Ramos (cell line): Measurements from ENCODE around the gene SLC44A5.
"Not testable (repeated sequence)": the region's sequence is repeated elsewhere in the genome, so short reads cannot be mapped to it uniquely, and the experiment has no call there.

Experiments used
- in situ Hi-C: fragments of 300-500 bp; cut with MboI; formaldehyde crosslinking; loops from one replicate; pipeline ENCODE4 v1.14.3; 2022; ENCODE audit warnings: low sequenced_read_pairs; ENCODE audit not compliant: unreplicated experiment

The SLC44A5 gene

DNA sequence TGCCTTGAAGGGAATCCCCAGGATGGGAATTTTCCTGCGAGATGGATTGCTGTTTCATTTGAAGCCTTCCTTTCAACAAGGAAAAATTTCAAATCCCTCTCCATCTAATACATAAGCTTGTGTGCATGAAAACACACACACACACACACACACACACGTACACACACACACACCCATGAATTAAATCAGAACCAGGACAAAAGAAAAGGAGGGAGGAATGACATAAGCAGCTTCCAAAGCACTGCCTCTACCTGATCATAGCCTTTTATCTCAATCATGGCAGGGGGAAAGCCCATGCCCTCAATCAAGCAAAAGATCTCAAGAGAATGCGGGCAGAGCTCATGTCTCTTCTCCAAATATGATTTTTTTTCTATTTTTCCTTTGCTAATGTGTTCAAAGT, 139.7 kb downstream of the SLC44A5 start:
- in situ Hi-C loops: no loop called here

- in situ Hi-C loops: no loop called here
These were observed 140.5 kb downstream of the SLC44A5 start for GRCh38 chr1:75470448-75470847.

GRCh38 chr1:75469586-75470173, 141.2 kb downstream of the SLC44A5 start:
- in situ Hi-C loops: no loop called here

GRCh38 chr1:75461808-75462325, 149.0 kb downstream of the SLC44A5 start:
- in situ Hi-C loops: no loop called here

DNA sequence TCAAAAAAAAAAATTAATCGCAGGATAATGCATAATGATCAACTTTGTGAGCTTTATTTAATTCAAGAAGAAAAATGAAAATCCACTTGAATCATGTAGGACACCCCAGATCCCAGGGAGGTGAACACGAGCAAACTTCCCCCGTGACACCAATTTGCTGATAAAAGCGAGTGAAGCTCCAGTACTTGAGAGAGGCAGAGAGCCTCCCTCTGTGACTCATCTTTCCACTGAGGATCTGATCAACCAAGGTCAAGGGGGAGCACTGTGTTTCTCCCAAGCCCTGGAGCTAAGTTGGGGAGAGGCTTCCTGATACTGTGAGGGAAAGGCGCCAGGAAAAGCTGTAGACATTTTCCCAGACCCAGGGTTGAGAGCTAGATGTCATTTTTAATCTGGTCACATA, 160.9 kb downstream of the SLC44A5 start:
- in situ Hi-C loops: no loop called here

- in situ Hi-C loops: no loop called here
These were observed 166.7 kb downstream of the SLC44A5 start for GRCh38 chr1:75444220-75444619.

GRCh38 chr1:75440274-75440673, 170.6 kb downstream of the SLC44A5 start:
- in situ Hi-C loops: no loop called here

GRCh38 chr1:75438355-75438754, 172.6 kb downstream of the SLC44A5 start:
- in situ Hi-C loops: no loop called here

DNA sequence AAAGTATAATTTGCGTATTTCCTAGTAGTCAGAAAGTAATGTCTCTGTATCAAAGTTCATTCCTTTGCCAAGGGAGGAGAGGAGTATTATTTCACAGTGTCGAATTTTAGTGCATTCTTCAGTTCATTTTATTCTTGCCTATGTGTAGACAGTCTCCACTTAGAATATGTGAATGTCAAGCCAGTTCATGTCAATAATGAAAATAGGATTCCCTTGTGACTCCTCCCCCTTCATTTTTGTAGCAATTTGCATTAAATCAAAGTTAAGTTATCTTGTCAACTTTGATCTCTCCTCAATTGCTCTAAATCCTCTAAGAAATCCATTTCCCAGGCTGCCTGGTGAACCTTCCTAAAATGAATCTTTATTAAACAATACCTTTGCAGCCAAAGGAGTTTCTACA, 179.1 kb downstream of the SLC44A5 start:
- in situ Hi-C loops: no loop called here

DNA sequence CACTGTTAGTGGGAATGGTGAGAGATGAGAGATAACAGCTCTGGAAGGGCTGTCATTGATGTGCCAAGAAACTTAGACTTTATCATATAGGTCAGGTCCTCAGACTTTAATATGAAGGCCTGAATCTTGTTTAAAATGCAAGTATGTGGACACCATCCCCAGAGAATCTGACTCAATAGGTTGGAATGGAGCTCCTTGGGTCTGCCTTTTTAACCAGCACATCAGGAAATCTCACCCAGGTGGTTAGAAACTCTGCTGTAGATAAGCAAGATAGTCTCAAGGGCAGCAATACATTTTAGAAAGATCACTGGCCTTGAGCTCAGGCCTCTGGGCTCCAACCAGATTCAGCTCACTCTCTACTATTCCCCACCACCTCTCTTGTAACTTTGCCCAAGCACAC, 180.4 kb downstream of the SLC44A5 start:
- in situ Hi-C loops: no loop called here

GRCh38 chr1:75426688-75427087, 184.2 kb downstream of the SLC44A5 start:
- in situ Hi-C loops: no loop called here

DNA sequence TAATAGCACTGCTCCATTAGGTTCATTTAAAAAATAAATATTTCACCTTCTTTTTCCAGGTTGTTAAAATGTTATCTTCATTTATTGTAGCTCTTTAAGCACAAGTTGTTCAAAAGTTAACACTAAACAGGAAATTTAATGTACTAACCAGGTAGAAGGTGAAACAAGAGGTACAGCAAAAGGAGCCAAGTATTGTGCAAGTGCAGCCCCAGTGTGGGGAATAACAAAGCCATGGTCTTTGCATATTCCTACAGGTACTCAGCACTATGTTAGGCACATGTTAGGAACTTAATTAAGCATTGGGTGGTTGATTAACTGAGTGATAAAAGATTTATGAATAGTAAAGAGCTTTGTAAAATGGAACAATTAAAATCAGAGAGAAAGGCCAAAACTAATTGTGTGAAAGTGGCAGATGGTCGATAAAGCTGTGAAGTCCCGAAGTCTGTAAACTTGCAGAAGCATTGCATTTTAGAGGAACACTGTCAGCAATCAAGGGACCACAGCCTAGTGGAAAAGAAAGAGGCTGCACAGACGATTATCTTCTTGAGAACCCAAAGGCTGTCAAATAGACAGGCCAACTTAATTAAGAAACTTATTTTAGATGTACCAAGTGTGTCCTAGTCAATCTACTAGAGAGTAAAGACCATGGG, 185.8 kb downstream of the SLC44A5 start:
- in situ Hi-C loops: no loop called here

GRCh38 chr1:75423616-75424015, 187.3 kb downstream of the SLC44A5 start:
- in situ Hi-C loops: no loop called here

DNA sequence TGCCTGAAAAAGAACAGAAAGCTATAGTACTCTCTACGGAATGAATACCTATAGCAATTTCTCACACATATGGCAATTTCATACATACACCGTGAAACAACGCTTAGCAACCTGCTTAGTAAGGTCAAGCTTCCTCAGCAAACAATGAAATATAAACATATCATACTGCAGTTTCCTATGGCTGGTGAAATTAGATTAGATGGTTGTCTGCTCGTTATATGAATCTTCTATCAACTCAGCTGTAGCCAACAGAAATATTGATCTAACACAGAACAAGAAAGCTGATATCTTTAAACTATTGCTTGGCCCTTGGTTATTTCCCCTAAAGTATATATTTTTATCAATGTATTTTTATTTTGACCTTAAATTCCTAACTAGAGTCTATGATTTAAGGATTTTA, 187.8 kb downstream of the SLC44A5 start:
- in situ Hi-C loops: no loop called here

DNA sequence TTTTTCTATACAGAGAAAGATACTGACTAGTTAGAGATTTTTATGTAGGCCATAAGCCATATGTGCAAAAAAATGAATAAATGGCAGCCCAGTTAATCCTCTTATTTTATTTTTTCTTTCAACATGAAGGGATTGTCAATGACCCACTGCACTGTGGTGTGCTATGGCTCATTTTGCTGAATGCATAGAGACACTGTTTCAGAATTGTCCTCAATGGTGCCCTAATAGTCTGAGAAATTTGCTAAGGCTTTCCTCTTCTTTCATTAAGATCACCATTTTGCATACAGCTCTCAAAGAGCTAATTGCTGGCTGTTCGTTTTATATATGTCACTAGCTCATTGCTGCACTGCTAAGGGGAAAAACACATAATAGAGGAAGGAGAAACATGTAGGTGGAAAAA, 189.5 kb downstream of the SLC44A5 start:
- in situ Hi-C loops: no loop called here

- in situ Hi-C loops: no loop called here
These were observed 195.7 kb downstream of the SLC44A5 start for GRCh38 chr1:75415187-75415586.

DNA sequence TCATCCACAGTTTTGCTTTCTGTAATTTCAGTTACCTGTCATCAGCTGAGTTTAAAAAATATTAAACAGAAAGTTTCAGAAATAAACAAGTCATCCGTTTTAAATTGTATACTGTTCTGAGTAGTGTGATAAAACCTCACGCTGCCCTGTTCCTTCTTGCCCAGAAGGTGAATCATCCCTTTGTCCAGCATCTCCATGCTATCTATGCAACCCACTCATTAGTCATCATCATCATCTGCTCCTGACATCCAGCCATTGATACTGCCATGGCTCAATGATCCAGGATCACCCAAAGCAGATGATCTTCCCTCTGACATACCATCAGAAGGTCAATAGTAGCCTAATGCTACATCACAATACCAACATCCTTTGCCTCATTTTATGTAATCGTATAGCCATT, 198.3 kb downstream of the SLC44A5 start:
- in situ Hi-C loops: no loop called here

- in situ Hi-C loops: not testable (repeated sequence)
These were observed 206.2 kb downstream of the SLC44A5 start for GRCh38 chr1:75404681-75405080.

DNA sequence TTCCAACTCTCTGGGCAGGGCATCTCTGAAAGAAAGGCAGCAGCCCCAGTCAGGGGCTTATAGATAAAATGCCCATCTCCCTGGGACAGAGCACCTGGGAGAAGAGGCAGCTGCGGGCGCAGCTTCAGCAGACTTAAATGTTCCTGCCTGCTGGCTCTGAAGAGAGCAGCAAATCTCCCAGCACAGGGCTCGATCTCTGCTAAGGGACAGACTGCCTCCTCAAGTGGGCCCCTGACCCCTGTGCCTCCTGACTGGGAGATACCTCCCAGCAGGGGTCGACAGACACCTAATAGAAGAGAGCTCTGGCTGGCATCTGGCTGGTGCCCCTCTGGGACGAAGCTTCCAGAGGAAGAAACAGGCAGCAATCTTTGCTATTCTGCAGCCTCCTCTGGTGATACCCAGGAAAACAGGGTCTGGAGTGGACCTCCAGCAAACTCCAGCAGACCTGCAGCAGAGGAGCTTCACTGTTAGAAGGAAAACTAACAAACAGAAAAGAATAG, 207.7 kb downstream of the SLC44A5 start:
- in situ Hi-C loops: not testable (repeated sequence)

DNA sequence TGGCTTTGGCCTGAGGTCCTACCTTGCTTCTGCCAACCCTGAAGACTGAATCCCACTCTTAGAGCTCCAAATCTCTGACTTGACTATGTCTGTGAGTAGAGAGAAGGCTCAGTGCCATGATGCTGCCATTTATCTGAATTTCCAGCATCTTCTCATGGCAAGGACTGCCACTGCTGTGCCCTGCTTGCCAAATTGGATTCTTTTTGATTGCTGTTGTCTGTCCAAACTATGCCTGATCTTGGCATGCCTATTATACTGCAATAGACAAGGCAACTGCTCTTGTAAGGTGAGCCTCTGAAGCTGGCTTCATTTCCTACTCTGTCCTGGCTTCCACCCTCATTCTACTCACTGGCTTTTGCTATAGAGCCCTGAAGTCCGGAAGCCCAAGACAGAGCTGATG, 210.2 kb downstream of the SLC44A5 start:
- in situ Hi-C loops: no loop called here

DNA sequence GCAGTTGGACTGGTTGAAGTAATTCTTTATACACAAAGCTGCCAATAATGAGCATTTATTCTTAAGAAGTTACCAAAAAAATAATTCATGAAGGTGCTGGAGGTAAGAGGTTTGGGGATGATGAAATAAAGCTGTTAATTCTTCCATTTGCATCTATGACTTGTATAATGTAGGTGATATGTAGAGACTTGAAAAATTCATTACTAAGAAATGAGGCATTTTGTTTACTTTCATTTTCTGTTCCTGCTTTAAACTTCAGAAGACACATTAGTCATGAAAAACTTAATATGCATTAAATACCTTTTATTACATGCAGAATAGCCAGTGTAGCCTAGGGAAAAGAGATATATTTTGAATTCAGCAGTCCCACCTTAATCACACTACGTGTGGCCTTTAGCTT, 214.2 kb downstream of the SLC44A5 start:
- in situ Hi-C loops: no loop called here

DNA sequence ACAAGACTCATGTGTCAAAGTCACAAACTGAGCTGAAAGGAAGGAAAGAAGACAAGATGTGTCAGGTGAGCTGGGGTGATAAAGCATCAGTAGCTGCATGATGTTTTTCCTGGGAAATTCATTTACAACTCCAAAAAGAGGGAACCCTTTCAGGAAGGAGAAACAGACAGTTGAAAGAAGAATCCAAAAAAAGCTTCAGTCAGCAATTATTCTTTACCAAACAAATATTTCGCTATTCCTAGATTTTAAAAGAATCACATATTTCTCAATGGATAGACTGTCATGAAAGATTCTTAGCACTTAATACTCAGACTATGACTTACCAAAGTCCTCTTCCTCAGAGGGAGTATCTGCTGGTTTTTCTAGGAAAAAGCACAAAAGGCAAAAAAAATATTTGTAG, 214.7 kb downstream of the SLC44A5 start:
- in situ Hi-C loops: no loop called here
